GM23248 (cell line): Measurements from ENCODE around the gene TMEM91. TPM values are rescaled to one million over a fixed set of nuclear protein-coding genes. Genes with fewer than 3 reads are reported as not detected.
"Not testable (repeated sequence)": the region's sequence is repeated elsewhere in the genome, so short reads cannot be mapped to it uniquely, and the experiment has no call there.

ENCODE experiments used
- DNase-seq: peaks from one replicate; pipeline ENCODE4 v3.0.0-alpha.2; 2015
- H2AFZ ChIP-seq: fragments of 200-600 bp; sonication (generic); 2 replicates; pipeline ENCODE4 v1.6.1; 2016; ENCODE audit warnings: antibody characterized with exemption
- H3F3A ChIP-seq: fragments of 200-600 bp; sonication (generic); 2 replicates; pipeline ENCODE4 v1.6.1; 2016; ENCODE audit warnings: mild to moderate bottlenecking, antibody characterized with exemption, mixed run types; ENCODE audit not compliant: insufficient read depth
- H3K27ac ChIP-seq: fragments of 200-600 bp; sonication (generic); 2 replicates; pipeline ENCODE4 v1.5.1; 2016; ENCODE audit warnings: mild to moderate bottlenecking
- H3K27me3 ChIP-seq: fragments of 200-600 bp; sonication (generic); replicated peaks from 2 replicates; pipeline ENCODE4 v1.6.1; 2016; ENCODE audit warnings: mild to moderate bottlenecking; ENCODE audit not compliant: insufficient read depth
- H3K36me3 ChIP-seq: fragments of 200-600 bp; sonication (generic); 2 replicates; pipeline ENCODE4 v1.6.1; 2016; ENCODE audit warnings: low read depth, mild to moderate bottlenecking
- H3K4me1 ChIP-seq: fragments of 200-600 bp; sonication (generic); 2 replicates; pipeline ENCODE4 v1.6.1; 2016; ENCODE audit warnings: mild to moderate bottlenecking; ENCODE audit not compliant: insufficient read depth
- H3K4me2 ChIP-seq: fragments of 200-600 bp; sonication (generic); one replicate; pipeline ENCODE4 v1.6.1; 2016; ENCODE audit warnings: mild to moderate bottlenecking; ENCODE audit not compliant: unreplicated experiment
- H3K4me3 ChIP-seq: fragments of 200-600 bp; sonication (generic); 2 replicates; pipeline ENCODE4 v1.5.1; 2016; ENCODE audit warnings: mild to moderate bottlenecking
- H3K79me2 ChIP-seq: fragments of 200-600 bp; sonication (generic); 2 replicates; pipeline ENCODE4 v1.6.1; 2016; ENCODE audit warnings: mild to moderate bottlenecking; ENCODE audit not compliant: insufficient read depth
- H3K9ac ChIP-seq: fragments of 200-600 bp; sonication (generic); 2 replicates; pipeline ENCODE4 v1.6.1; 2016; ENCODE audit warnings: mild to moderate bottlenecking
- H3K9me2 ChIP-seq: fragments of 200-600 bp; sonication (generic); 2 replicates; pipeline ENCODE4 v1.6.1; 2016; ENCODE audit warnings: mixed run types, mild to moderate bottlenecking, moderate library complexity; ENCODE audit not compliant: insufficient read depth
- H3K9me3 ChIP-seq: fragments of 200-600 bp; sonication (generic); one replicate; pipeline ENCODE4 v1.6.1; 2017; ENCODE audit warnings: low read depth
- H4K20me1 ChIP-seq: fragments of 200-600 bp; sonication (generic); 2 replicates; pipeline ENCODE4 v1.6.0; 2016; ENCODE audit not compliant: insufficient read depth
- EZH2 ChIP-seq: fragments of 200-600 bp; sonication (generic); IDR thresholded peaks from 2 replicates; pipeline ENCODE4 v1.6.1; 2018; ENCODE audit warnings: antibody characterized with exemption, mild to moderate bottlenecking; ENCODE audit not compliant: insufficient read depth, poor library complexity, severe bottlenecking
- EZH2phosphoT487 ChIP-seq: fragments of 200-600 bp; sonication (generic); IDR thresholded peaks from 2 replicates; pipeline ENCODE4 v1.6.1; 2018; ENCODE audit warnings: antibody characterized with exemption, moderate library complexity, mild to moderate bottlenecking, low read depth; ENCODE audit not compliant: insufficient read depth
- WGBS, 2 experiments: methylation state at CpG; one replicate each; pipeline ENCODE4 v1.1.6; 2015 to 2017; ENCODE audit warnings: low lambda C conversion rate in 2 of 2, low coverage in 1 of 2; ENCODE audit errors: missing lambda C conversion rate in 2 of 2; 5-methylcytosine and 5-hydroxymethylcytosine counted together
- in situ Hi-C: fragments of 300-500 bp; cut with MboI; formaldehyde crosslinking; loops from 2 replicates; pipeline ENCODE4 v1.15.0; 2020
- polyA plus RNA-seq: library from polyadenylated mRNA; unstranded; fragments of >200 nt; fragmentation: Nextera tagmentation; extraction: Ambion mirVana; gene quantifications from 2 replicates; pipeline ENCODE4 v1.2.1, GENCODE V29; 2016
- total RNA-seq: library from RNA; depleted of rRNA; stranded (reverse); fragments of >200 nt; shearing (Covaris generic); gene quantifications from 2 replicates; pipeline ENCODE4 v1.2.3, GENCODE V29; 2014

Gene TMEM91
- total and polyA plus RNA-seq, 2 experiments from 2014 or later = 5.3 to 6.6 TPM

DNA sequence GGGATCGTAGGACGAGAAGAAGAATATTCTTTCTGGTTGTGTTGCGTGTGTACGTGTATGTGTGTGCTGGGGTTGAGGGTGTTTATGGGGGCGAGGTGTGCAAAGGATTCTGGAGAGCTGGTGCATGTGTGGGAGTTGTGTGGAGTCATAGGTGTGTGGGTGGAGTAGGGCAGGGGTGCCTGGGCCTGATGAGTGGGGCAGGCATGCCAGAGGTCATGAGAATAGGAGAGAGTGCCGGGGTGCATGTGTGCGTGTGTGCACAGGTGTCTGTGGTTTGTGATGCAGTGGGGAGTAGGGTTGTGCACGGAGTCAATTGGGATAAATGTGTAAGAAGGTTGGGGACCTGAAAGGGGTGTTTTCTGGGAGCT lies 649 bp downstream of the TMEM91 start:
- Histone ChIP-seq H3K79me2 (peaks cover 15% of the 10 kb centered on the region), H3F3A (peaks cover 9% of the 10 kb centered on the region; the same call in 1 of the 2 replicates), H3K36me3 (no peaks in the 10 kb centered on the region), H3K4me1 (peaks cover 16% of the 10 kb centered on the region), H2AFZ (peak overlapping the region; percentile 89), H3K9me2 (no peaks in the 10 kb centered on the region), H3K9me3 (no peaks in the 10 kb centered on the region), H3K4me2 (peak overlapping the region; percentile 98), H3K27me3 (no peaks in the 10 kb centered on the region), H3K27ac (no peak overlapping the region), H4K20me1 (no peaks in the 10 kb centered on the region), H3K4me3 (peak overlapping the region; percentile 94), H3K9ac (peak overlapping the region; percentile 84)
- in situ Hi-C loops = no loop called here
- WGBS, 2 experiments = 59 to 60% methylated on average over 8 of the region's 8 CpGs
- peak; percentile 29 for DNase-seq
- TF ChIP-seq EZH2phosphoT487 = no peak
- no peak for TF ChIP-seq EZH2

GRCh38 chr19:41377977-41378709 lies 1.8 kb downstream of the TMEM91 start:
- H3K9ac ChIP-seq = no peak overlapping the region
- H3K4me1 ChIP-seq = peaks cover 16% of the 10 kb centered on the region
- TF ChIP-seq EZH2phosphoT487 (no peak), EZH2 (no peak)
- no peaks in the 10 kb centered on the region for H3K9me2 ChIP-seq
- no peaks in the 10 kb centered on the region for H3K27me3 ChIP-seq
- no peaks in the 10 kb centered on the region for H4K20me1 ChIP-seq
- 79 to 80% methylated on average over 9 of the region's 9 CpGs for WGBS, 2 experiments
- H3F3A ChIP-seq = peaks cover 9% of the 10 kb centered on the region; the same call in 1 of the 2 replicates
- no peak overlapping the region for H2AFZ ChIP-seq
- in situ Hi-C loops = no loop called here
- no peak overlapping the region for H3K27ac ChIP-seq
- no peak overlapping the region for H3K4me3 ChIP-seq
- no peaks in the 10 kb centered on the region for H3K36me3 ChIP-seq
- H3K79me2 ChIP-seq = peaks cover 7% of the 10 kb centered on the region
- H3K4me2 ChIP-seq = no peak overlapping the region
- no peak for DNase-seq
- H3K9me3 ChIP-seq = no peaks in the 10 kb centered on the region

GRCh38 chr19:41381536-41381935 lies 5.2 kb downstream of the TMEM91 start:
- H3K27ac ChIP-seq, H3K79me2 ChIP-seq, in situ Hi-C loops, H3K4me2 ChIP-seq, H3K9me2 ChIP-seq, H3K36me3 ChIP-seq, H3K9ac ChIP-seq, H4K20me1 ChIP-seq, H3K27me3 ChIP-seq, H3K4me3 ChIP-seq, H2AFZ ChIP-seq, H3K4me1 ChIP-seq, H3F3A ChIP-seq, H3K9me3 ChIP-seq, DNase-seq: not testable (repeated sequence)
- WGBS, 2 experiments = 97 to 98% methylated on average over 8 of the region's 8 CpGs

GRCh38 chr19:41384351-41384750 lies 8.0 kb downstream of the TMEM91 start:
- no peak for TF ChIP-seq EZH2
- no peak for TF ChIP-seq EZH2phosphoT487
- H3K4me2 ChIP-seq = no peak overlapping the region
- H3K79me2 ChIP-seq = no peaks in the 10 kb centered on the region
- no peak overlapping the region for H3K4me3 ChIP-seq
- H3K27ac ChIP-seq = no peak overlapping the region
- H4K20me1 ChIP-seq = no peaks in the 10 kb centered on the region
- H3K27me3 ChIP-seq = no peaks in the 10 kb centered on the region
- H2AFZ ChIP-seq = no peak overlapping the region
- no peak for DNase-seq
- in situ Hi-C loops = no loop called here
- H3F3A ChIP-seq = peaks cover 3% of the 10 kb centered on the region; the same call in 1 of the 2 replicates
- H3K9me3 ChIP-seq = no peaks in the 10 kb centered on the region
- H3K4me1 ChIP-seq = no peaks in the 10 kb centered on the region
- H3K36me3 ChIP-seq = no peaks in the 10 kb centered on the region
- 96% methylated on average over 5 of the region's 5 CpGs for WGBS, 2 experiments
- no peak overlapping the region for H3K9ac ChIP-seq
- no peaks in the 10 kb centered on the region for H3K9me2 ChIP-seq
